Smooth muscle cell (in vitro differentiated cells): ENCODE measurements around the gene SH3BP5. TPM values are rescaled to one million over a fixed set of nuclear protein-coding genes. Genes with fewer than 3 reads are reported as not detected.

Experiments used
- DNase-seq: peaks from one replicate; lab custom pipeline; 2025; ENCODE audit not compliant: unreplicated experiment; lab: John Stamatoyannopoulos, UW
- H2AFZ ChIP-seq: fragments of 200-600 bp; sonication (generic); 2 replicates; pipeline ENCODE4 v1.6.0; 2016; ENCODE audit warnings: antibody characterized with exemption, low read depth, mild to moderate bottlenecking
- H3F3A ChIP-seq: fragments of 200-600 bp; sonication (generic); 2 replicates; pipeline ENCODE4 v1.6.0; 2017; ENCODE audit warnings: antibody characterized with exemption, low read depth
- H3K27ac ChIP-seq: fragments of 200-600 bp; sonication (generic); 2 replicates; pipeline ENCODE4 v1.5.1; 2016; ENCODE audit warnings: low read depth, mild to moderate bottlenecking
- H3K27me3 ChIP-seq: fragments of 200-600 bp; sonication (generic); 2 replicates; pipeline ENCODE4 v1.6.1; 2016; ENCODE audit warnings: low read depth, mild to moderate bottlenecking
- H3K36me3 ChIP-seq: fragments of 200-600 bp; sonication (generic); 2 replicates; pipeline ENCODE4 v1.5.1; 2016; ENCODE audit warnings: low read depth
- H3K4me1 ChIP-seq: fragments of 200-600 bp; sonication (generic); 2 replicates; pipeline ENCODE4 v1.5.1; 2016; ENCODE audit warnings: low read depth
- H3K4me2 ChIP-seq: fragments of 200-600 bp; sonication (generic); 2 replicates; pipeline ENCODE4 v1.6.0; 2016; ENCODE audit warnings: mild to moderate bottlenecking
- H3K4me3 ChIP-seq: fragments of 200-600 bp; sonication (generic); 2 replicates; pipeline ENCODE4 v1.5.1; 2016; ENCODE audit warnings: mild to moderate bottlenecking
- H3K79me2 ChIP-seq: fragments of 200-600 bp; sonication (generic); 2 replicates; pipeline ENCODE4 v1.6.0; 2016; ENCODE audit warnings: low read depth, mild to moderate bottlenecking
- H3K9ac ChIP-seq: fragments of 200-600 bp; sonication (generic); 2 replicates; pipeline ENCODE4 v1.6.0; 2016; ENCODE audit warnings: low read depth
- H3K9me3 ChIP-seq: fragments of 200-600 bp; sonication (generic); replicated peaks from 2 replicates; pipeline ENCODE4 v1.5.1; 2016; ENCODE audit warnings: low read depth
- H4K20me1 ChIP-seq: fragments of 200-600 bp; sonication (generic); 2 replicates; pipeline ENCODE4 v1.6.0; 2016; ENCODE audit warnings: low read depth
- CTCF ChIP-seq: fragments of 200-600 bp; sonication (generic); IDR thresholded peaks from 2 replicates; pipeline ENCODE4 v1.5.1; 2017; ENCODE audit warnings: borderline replicate concordance, mild to moderate bottlenecking, antibody characterized with exemption; ENCODE audit not compliant: insufficient read depth, poor library complexity, severe bottlenecking
- WGBS: methylation state at CpG from one replicate; pipeline ENCODE4 v1.1.7; 2016; ENCODE audit warnings: low lambda C conversion rate; 5-methylcytosine and 5-hydroxymethylcytosine counted together
- polyA plus RNA-seq: library from polyadenylated mRNA; unstranded; fragments of >200 nt; fragmentation: Nextera tagmentation; extraction: Ambion mirVana; gene quantifications from 2 replicates; pipeline ENCODE4 v1.2.1, GENCODE V29; 2016
- total RNA-seq: library from RNA; depleted of rRNA; stranded (reverse); fragments of >200 nt; gene quantifications from 2 replicates; pipeline ENCODE4 v1.2.3, GENCODE V29; 2014

SH3BP5 gene
- total and polyA plus RNA-seq, 2 experiments from 2014 or later, result 10.7 to 12.7 TPM

- Histone ChIP-seq H3K9ac (no peak overlapping the region), H3K27me3 (no peaks in the 10 kb centered on the region), H3K79me2 (peaks cover 14% of the 10 kb centered on the region), H4K20me1 (no peaks in the 10 kb centered on the region), H3K4me3 (no peak overlapping the region), H3K27ac (no peak overlapping the region), H3K9me3 (no peaks in the 10 kb centered on the region), H2AFZ (no peak overlapping the region), H3K4me1 (no peaks in the 10 kb centered on the region), H3K36me3 (no peaks in the 10 kb centered on the region), H3K4me2 (no peak overlapping the region), H3F3A (peaks cover 11% of the 10 kb centered on the region)
- no peak for TF ChIP-seq CTCF
- 88% methylated on average over 13 of the region's 13 CpGs for WGBS
- no peak for DNase-seq
Measured at GRCh38 chr3:15266510-15267376, 65.6 kb downstream of the SH3BP5 start.

GRCh38 chr3:15265655-15266509, 66.5 kb downstream of the SH3BP5 start:
- H3K4me2 ChIP-seq, result no peak overlapping the region
- peaks cover 11% of the 10 kb centered on the region for H3F3A ChIP-seq
- WGBS, result 90% methylated on average over 19 of the region's 19 CpGs
- no peak overlapping the region for H3K27ac ChIP-seq
- H3K4me3 ChIP-seq, result no peak overlapping the region
- H3K36me3 ChIP-seq, result no peaks in the 10 kb centered on the region
- no peaks in the 10 kb centered on the region for H3K9me3 ChIP-seq
- TF ChIP-seq CTCF, result no peak
- H2AFZ ChIP-seq, result no peak overlapping the region
- peaks cover 14% of the 10 kb centered on the region for H3K79me2 ChIP-seq
- no peaks in the 10 kb centered on the region for H3K27me3 ChIP-seq
- no peak overlapping the region for H3K9ac ChIP-seq
- no peaks in the 10 kb centered on the region for H4K20me1 ChIP-seq
- H3K4me1 ChIP-seq, result no peaks in the 10 kb centered on the region
- no peak for DNase-seq

GRCh38 chr3:15264486-15264885, 67.9 kb downstream of the SH3BP5 start:
- WGBS, result 81% methylated on average over 2 of the region's 2 CpGs
- Histone ChIP-seq H3K36me3 (no peaks in the 10 kb centered on the region), H3K4me1 (no peaks in the 10 kb centered on the region), H3K27me3 (no peaks in the 10 kb centered on the region), H3K9ac (peak overlapping the region; percentile 6), H3K9me3 (no peaks in the 10 kb centered on the region), H3K4me2 (peak overlapping the region; percentile 26), H3K4me3 (no peak overlapping the region), H3K79me2 (peaks cover 14% of the 10 kb centered on the region), H4K20me1 (no peaks in the 10 kb centered on the region), H3K27ac (no peak overlapping the region), H3F3A (peaks cover 16% of the 10 kb centered on the region), H2AFZ (no peak overlapping the region)
- TF ChIP-seq CTCF, result no peak
- DNase-seq, result no peak
